Measurements from ENCODE around the gene NCKAP5. TPM values are rescaled to one million over a fixed set of nuclear protein-coding genes. Genes with fewer than 3 reads are reported as not detected.

The NCKAP5 gene
- total RNA-seq, 1 donor from 2014 or later = 2.8 TPM

DNA sequence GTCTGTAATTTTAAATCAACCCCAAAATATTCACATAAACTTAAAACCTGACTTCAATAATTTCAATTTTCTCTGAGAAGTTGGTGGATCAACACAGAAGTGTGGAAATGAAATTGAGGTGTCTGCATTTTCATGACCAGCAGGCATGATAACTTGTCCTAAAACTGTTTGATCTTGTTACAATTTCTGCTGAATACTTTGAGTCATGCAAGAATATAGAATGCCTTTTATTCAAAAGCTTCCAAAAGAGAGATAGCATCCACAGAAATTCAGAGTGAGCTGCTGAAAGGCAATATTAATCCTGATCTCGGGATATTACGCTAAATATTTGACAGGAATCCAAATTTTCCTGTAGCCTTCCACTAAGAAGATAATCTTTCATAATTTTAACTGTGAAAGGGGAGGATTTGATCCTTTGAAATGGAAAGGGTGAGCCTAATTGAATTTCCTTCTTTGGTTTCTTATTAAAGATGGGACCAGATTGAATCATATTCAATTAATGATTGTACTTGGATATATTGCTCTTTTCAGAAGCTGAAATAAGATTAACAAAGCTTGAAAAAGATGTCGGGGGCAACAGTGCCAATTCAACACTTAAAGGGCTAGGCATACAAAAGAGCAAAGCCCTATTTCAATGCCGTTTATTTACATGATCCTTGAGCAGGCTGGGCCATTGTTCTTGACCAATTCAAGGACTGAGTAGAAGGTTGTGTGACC is 129.3 kb downstream of the NCKAP5 start:
- intact Hi-C loops (cut with micrococcal nuclease) = no loop called here
- no peak for DNase-seq
- ATAC-seq = no peak

DNA sequence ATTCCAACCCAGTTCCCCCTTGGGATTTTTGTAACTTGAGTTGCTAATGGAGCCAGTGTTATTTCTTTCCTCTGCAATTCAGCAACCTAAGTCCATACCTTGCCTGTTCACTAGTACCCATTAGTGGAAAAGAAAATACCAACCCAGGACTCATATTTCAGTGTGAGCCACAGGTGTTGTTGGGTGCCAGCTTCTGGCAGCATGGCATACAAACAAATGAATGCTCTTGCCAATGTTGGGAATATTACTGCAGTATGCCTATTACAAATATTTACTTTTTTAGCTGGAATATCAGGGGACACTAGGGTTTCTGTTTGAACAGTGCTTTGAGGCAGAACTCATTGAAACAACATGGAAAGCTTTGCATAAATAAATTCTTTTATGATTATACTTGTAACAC is 130.2 kb downstream of the NCKAP5 start:
- ATAC-seq (no peak), DNase-seq (no peak)
- intact Hi-C loops (cut with micrococcal nuclease) = no loop called here

DNA sequence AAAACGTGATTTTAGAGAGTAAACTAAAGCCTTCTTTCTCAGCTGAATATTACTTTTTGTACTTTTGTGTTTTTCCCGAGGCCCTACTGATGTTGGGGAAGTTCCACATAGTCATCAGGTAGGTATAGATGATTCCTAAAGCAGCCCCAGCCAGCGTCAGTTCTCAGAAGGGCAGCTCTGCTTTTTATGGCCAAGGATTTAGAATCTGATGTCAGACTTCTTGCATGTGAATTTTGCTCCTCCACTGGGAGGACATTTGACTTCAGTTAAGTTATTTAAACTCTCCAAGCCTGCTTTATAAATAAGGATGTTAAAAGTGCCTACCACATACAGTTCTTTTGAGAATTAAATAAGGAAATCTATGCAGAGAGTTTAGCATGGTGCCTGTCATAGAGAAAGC is 130.8 kb downstream of the NCKAP5 start:
- DNase-seq (no peak), ATAC-seq (no peak)
- intact Hi-C loops (cut with micrococcal nuclease) = no loop called here

DNA sequence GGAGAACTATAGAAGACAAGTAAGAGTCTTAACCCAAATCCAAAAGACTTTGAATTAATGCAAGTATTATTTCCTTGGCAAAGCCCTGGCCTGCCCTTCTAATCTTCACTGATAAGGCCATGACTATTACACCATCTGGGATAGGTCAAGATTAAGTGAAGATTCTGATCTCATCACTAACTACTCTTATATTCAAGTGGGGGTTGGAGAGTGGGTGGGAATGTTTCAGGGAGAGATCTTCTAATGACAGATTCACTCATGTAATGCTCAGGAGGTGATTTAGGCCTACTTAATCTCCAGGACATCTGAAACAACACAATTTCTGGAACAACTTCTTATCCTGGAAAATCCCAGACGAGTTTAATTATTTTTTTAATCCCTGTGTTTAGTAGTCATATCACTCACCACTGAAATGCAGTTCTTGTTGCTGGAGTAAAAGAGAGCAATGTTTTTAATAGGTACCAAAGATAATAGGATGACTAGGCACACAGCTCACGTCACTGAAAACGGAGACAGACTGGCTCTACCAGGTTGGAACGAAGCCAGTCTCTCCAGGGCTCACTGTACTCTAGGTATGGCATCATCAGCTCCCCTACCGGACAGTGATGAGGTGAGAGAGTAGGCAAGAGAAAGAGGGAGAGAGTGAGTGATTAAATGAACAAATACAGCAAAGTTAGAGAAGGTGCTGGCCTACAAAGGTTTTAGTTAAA is 133.1 kb downstream of the NCKAP5 start:
- intact Hi-C loops (cut with micrococcal nuclease) = no loop called here
- DNase-seq = peak; percentile 51

DNA sequence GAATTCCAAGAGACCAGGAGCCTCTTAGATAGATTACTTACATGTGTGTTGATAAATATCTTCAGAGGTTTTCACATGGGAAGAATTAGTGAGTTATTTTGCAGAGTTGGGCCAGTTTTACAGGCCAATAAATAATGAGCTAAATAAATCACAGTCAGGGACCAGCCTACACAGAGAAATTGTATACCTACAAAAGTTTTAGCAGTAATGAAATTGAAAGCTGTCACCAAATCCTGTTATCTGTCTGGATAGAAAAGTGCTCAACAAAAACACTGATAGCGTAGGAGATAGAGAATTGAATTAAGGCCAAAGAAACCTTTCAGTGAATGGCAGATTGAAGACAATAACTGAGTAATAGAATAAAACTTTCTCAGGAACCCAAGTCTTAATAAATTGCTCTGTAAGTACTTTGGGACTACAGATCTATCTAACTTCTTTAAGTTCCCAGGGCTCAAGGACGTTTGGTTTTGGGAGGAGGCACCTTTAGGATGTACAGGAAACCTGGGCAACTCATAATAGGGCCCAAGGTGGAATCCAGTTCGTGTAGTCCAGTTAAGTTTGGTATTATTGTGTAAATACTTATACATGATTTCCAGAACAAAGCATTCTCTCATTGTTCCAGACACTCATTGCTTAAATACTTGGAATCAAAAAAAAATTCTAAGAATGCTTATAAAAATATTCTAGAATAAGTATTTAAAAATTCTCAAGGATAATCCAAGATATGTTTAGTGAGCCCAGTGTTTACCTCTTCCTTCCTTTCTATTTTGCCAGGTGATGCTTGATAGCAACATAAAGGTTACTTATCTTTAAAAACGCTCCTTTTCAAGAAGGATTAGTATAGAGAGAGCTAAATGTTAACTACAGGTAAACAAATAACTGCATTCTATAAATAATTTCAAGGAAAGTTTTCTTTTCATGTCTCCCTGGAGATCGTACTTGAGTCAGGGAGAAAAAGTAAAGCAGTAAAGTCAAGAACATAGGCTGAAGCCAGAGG is 134.5 kb downstream of the NCKAP5 start:
- DNase-seq (no peak), ATAC-seq (no peak)
- intact Hi-C loops (cut with micrococcal nuclease) = no loop called here

More for the DNA sequence above, 133.1 kb downstream of the NCKAP5 start:
- peak; percentile 99 for ATAC-seq

DNA sequence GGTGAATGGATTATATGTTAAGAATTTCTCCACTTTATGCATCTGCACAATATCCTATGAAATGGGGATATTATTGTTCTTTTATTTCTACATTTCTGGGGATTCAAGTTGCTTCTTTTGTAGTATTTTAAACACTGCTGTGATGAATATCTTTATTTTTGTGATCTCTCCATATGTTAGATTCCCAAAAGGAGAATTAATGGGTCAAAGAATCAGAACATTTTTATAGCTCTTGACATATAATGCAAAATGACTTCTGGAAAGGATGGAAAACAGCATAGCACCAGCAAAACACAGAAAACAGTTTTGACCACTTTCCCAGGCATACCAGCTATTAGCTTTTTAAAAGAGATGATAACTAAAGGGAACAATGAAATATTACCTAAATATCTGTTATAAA is 135.5 kb downstream of the NCKAP5 start:
- DNase-seq = no peak
- intact Hi-C loops (cut with micrococcal nuclease) = no loop called here
- ATAC-seq = no peak

DNA sequence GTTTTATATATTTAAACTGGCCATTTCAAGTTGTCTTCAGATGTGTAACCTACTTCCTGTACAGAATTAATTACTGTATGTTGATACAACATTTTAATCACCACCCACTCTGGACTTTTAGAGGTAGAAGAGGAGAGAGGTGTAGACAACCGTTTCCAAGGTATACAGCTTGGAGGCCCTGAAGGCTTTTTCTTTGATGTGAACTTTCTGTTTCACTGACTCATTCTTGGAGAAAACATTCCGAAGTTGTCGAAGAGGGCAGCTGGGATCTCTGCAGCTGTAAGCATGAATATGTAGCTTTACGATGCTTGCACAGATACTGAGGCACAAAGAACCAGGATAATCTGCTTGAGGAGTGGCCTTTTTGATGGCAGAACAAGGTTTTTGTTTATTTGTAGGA is 137.0 kb downstream of the NCKAP5 start:
- ATAC-seq (no peak), DNase-seq (no peak)
- intact Hi-C loops (cut with micrococcal nuclease) = no loop called here

DNA sequence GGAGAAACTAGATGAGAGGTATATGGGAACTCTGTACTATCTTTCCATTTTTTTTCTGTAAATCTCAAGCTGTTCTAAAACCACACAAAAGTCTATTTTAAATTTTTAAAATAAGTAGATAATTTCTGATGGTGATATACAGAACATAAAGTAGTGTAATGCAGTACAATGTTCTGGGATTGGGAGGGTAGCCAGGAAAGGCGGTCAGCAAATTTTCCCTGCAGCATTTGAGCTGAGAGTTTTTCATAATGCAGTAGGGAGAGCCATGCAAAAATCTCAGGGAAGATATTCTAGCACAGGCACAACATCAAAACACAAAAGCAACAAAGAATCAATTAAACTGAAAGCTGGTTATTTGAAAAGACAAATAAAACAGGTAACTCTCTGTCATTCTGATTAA is 141.5 kb downstream of the NCKAP5 start:
- intact Hi-C loops (cut with micrococcal nuclease) = loop anchor here (10.0 kb wide), 1 partner anchor 138 kb away; the partner anchor contains the start of gene NCKAP5
- ATAC-seq = no peak
- DNase-seq = no peak

DNA sequence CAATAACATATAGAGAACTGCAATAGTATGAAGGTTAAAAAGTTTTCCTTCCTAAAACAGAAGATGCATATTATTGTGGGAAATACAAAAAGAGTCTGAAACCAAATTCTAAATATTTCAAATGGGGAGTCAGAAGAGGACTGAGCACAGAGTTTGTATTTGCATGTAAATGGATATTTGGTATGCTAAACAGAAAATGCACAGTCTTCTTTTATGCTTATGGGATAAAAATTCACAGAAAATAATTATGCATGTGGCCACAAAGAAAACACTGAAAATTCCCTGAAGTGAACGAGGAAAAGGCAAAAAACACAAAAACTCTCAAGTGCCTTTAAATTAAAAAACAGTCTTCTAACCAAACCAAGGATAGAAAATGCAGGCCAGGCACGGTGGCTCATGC is 142.7 kb downstream of the NCKAP5 start:
- ATAC-seq (no peak), DNase-seq (no peak)
- intact Hi-C loops (cut with micrococcal nuclease) = loop anchor here (10.0 kb wide), 1 partner anchor 139 kb away; the partner anchor contains the start of gene NCKAP5

DNA sequence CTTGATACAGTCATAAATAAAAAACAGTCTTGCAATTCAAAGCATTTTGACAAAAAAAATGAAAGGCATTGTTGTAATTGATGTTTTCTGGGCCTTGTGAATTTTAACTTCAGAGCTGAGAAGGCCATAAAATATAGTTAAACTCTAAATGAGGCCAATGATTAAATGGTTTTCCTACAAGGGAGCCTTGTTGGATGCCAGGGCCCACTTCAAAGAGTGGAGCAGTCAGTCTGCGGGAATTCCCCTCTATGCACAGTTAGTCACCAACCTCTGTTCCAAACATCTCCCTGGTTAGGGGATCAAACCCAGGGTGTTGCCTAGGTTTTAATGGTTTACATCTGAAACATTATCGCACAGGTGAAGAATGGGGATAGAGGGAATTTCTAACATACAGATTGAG is 143.4 kb downstream of the NCKAP5 start:
- no peak for ATAC-seq
- intact Hi-C loops (cut with micrococcal nuclease) = loop anchor here (10.0 kb wide), 1 partner anchor 140 kb away; the partner anchor contains the start of gene NCKAP5
- DNase-seq = no peak

DNA sequence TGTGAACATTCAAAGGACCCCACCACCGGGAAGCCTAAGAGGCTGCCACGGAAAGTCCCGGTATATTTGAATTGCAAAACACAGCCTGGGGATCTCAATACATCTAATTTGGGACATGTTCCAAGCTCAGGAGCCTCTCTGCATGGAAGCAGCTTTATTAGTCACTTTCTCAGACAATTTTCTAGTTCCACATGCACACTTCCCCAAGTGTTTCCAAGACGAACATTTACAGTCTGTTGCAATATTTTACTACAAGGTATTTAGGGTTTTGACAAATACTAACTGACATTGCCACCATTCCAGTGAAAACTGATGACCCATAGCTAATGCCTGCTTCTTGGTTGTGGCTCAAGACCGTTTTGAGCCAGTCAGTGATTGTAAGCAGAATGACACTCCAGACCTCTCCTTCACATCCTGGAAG is 145.3 kb downstream of the NCKAP5 start:
- ATAC-seq (no peak), DNase-seq (no peak)
- intact Hi-C loops (cut with micrococcal nuclease) = loop anchor here (10.0 kb wide), 1 partner anchor 142 kb away; the partner anchor contains the start of gene NCKAP5

DNA sequence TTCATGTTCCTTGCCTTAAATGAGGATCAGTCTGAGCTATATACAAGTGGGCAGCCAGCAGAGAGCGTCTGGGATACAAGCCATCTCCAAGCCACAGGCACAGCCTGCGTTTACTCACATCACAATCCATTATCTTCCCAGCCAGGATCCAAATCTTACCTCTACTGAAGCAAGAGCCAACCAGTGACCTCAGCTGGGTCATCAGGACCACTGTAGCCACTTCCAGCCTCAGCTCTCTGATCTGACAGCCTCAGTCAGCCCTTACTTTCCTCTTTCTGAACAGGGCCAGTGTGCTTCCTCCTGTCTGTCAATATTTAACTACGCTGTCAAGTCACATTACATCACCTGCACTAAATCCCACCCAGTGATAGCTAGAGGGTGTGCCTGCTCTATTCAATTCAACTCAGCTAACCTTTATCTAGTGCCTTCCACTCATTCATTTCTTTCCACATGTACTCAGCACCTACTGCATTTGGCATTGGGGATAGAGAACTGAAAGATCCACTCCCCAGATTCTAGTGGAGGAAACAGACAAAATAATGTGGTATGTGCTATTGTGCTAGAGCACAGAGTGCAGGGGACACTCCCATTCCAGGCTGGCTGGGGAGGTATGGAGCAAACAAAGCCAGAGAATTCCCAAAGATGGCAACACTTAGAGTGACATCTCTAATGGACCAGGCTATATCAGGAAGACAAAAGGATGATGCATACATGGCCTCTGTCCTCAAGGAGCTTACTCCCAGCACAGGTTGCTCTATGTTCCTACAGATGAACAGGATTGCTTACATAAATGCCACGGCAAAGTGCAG is 146.5 kb downstream of the NCKAP5 start:
- peak; percentile 41 for DNase-seq
- peak; percentile 96 for ATAC-seq
- intact Hi-C loops (cut with micrococcal nuclease) = loop anchor here (10.0 kb wide), 1 partner anchor 143 kb away; the partner anchor contains the start of gene NCKAP5

DNA sequence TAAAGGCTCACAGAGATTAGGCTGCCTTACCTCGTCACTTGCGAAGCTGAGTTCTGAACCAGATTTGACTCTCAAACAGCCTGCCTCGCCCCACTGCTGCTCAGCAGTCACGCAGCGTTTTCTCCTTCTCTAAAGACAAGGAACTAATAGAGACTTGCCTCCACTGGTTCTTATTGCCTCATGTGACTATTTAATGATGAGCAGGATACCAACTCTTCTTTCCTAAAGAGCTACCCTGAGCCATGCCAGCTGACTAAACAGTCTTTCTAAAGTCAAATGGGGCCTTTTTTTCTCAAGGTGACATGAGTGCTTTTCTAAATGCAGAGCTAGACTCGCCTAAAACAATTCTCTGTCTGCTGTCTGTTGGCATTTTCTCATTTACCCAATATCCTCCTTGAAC is 147.5 kb downstream of the NCKAP5 start:
- intact Hi-C loops (cut with micrococcal nuclease) = loop anchor here (10.0 kb wide), 1 partner anchor 144 kb away; the partner anchor contains the start of gene NCKAP5
- DNase-seq = no peak
- no peak for ATAC-seq

DNA sequence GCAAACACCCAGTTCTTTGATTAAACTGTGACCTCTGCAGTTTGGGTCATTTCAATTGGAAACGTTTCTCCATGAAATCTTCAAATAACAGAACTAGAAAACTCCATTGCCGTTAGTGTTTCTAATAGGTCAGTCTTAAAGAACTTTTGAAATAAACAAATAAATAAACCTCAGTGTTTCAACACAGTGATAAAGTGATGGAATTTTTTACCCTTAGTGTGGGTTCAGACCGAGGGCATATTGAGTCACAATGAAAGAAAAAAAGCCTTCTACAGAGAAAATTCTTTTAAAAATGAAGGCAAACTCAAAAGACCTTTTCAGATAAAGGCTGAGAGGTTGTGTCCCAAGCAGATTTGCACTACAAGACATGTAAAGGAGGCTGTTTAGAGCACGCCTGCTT is 149.6 kb downstream of the NCKAP5 start:
- no peak for DNase-seq
- intact Hi-C loops (cut with micrococcal nuclease) = no loop called here
- ATAC-seq = no peak

DNA sequence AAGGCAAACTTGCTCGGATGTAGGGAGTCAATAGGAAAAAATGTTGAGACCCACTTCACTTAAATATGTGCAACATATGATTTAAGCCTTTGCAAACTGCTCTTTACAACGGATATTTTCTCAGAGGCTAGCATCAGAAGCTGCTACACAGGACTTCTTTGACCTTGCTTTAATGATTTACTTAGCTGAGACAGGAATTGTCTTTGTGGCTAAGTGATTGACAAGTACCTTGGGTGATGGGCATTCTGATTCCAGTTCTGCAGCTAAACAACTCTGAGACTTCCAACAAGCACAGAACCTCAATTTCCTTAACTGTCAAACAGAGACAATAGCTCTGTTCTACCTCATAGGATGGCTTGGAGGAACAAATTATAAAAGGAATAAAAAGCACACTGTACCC is 150.2 kb downstream of the NCKAP5 start:
- intact Hi-C loops (cut with micrococcal nuclease) = no loop called here
- ATAC-seq (no peak), DNase-seq (no peak)

DNA sequence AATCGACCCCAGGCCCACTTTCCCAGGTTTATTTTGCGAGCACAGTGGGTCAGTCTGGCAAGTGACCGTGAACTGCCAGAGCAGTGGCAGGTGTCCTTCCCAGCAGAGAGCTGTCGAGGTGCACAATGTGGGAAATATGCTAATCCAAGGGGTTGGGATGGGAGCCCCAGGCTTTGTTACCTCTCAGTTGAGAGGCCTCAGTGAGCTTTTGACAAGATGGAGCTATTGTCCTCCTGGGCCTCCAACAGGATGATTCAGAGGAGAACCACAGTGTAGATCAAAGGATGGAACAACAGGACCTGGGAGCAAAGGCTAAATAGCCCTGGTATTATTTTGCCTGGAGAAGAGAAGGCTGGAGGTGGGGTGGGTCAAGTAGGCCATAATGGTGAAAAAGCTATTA is 150.8 kb downstream of the NCKAP5 start:
- intact Hi-C loops (cut with micrococcal nuclease) = no loop called here
- DNase-seq (no peak), ATAC-seq (no peak)

DNA sequence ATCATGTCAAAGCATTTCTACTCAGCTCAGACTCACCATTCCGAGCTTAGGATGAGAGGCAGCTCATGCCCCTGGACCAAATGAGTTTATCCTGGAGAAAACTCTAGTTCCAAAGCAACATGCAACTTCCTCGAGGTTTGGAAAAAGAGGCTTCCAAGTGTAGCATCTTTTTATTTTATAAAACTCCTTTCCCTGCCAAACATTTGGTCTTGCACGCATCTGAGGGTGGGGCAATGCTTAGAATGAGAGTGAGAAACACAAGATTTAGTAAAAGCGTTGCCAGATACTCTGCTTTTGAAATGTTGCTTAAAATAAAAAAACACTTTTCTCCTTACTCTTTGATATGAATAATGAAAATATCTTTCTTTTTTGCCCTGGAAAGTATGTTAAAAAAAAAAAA is 151.5 kb downstream of the NCKAP5 start:
- intact Hi-C loops (cut with micrococcal nuclease) = no loop called here
- ATAC-seq (no peak), DNase-seq (no peak)

DNA sequence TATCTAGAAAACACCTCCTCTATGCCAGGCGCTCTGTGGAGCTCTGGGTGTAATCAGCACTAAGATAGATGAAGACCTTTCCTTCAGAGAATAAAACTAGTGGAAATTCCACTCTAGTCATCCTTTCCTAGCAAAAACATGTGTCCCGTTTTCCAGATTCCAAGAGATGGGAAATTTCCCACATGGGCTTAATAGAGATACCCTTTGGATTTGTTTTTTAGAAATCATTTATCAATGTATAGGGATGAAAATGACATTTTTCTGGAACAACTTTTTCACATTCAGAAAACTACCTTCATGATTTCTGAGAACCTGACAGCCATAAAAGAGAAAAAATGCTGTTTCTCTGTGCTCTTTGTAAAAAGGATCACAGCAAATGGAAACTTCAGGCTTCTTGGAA is 152.1 kb downstream of the NCKAP5 start:
- DNase-seq (no peak), ATAC-seq (no peak)
- intact Hi-C loops (cut with micrococcal nuclease) = no loop called here
